ENCODE results near the gene EML4.
A peak's percentile ranks its signal among the peaks of the same experiment; 100 is the strongest.

Gene EML4

GRCh38 chr2:42196403-42197267 is 27.5 kb downstream of the EML4 start:
- peak; percentile 52 for TF ChIP-seq CTCF (IDR thresholded peaks at IDR 0.05; ENCODE audit: low read depth, low read length)
- Histone ChIP-seq H3K9me3 (ENCODE audit: severe bottlenecking) (no peaks in the 10 kb centered on the region), H3K36me3 (no peaks in the 10 kb centered on the region), H3K27ac (peak overlapping the region; percentile 100), H3K27me3 (ENCODE audit: insufficient read depth, low read depth, severe bottlenecking) (no peaks in the 10 kb centered on the region), H3K4me3 (ENCODE audit: low read depth, low read length) (peak overlapping the region; percentile 56)
- DNase-seq = peak; percentile 85

GRCh38 chr2:42197792-42198191 is 28.6 kb downstream of the EML4 start:
- DNase-seq = no peak
- H3K4me3 ChIP-seq (ENCODE audit: low read depth, low read length) = no peak overlapping the region
- H3K27ac ChIP-seq = peak overlapping the region; percentile 100; the same call in 1 of the 2 replicates
- no peaks in the 10 kb centered on the region for H3K27me3 ChIP-seq (ENCODE audit: insufficient read depth, low read depth, severe bottlenecking)
- no peaks in the 10 kb centered on the region for H3K9me3 ChIP-seq (ENCODE audit: severe bottlenecking)
- H3K36me3 ChIP-seq = no peaks in the 10 kb centered on the region
- TF ChIP-seq CTCF (IDR thresholded peaks at IDR 0.05; ENCODE audit: low read depth, low read length) = no peak

GRCh38 chr2:42198466-42198865 is 29.3 kb downstream of the EML4 start:
- Histone ChIP-seq H3K27ac (no peak overlapping the region), H3K9me3 (ENCODE audit: severe bottlenecking) (no peaks in the 10 kb centered on the region), H3K4me3 (ENCODE audit: low read depth, low read length) (no peak overlapping the region), H3K36me3 (no peaks in the 10 kb centered on the region), H3K27me3 (ENCODE audit: insufficient read depth, low read depth, severe bottlenecking) (no peaks in the 10 kb centered on the region)
- TF ChIP-seq CTCF (IDR thresholded peaks at IDR 0.05; ENCODE audit: low read depth, low read length) = no peak
- no peak for DNase-seq

GRCh38 chr2:42199002-42199401 is 29.8 kb downstream of the EML4 start:
- TF ChIP-seq CTCF (IDR thresholded peaks at IDR 0.05; ENCODE audit: low read depth, low read length) = no peak
- H3K36me3 ChIP-seq = no peaks in the 10 kb centered on the region
- no peaks in the 10 kb centered on the region for H3K9me3 ChIP-seq (ENCODE audit: severe bottlenecking)
- no peak overlapping the region for H3K4me3 ChIP-seq (ENCODE audit: low read depth, low read length)
- no peak for DNase-seq
- no peak overlapping the region for H3K27ac ChIP-seq
- H3K27me3 ChIP-seq (ENCODE audit: insufficient read depth, low read depth, severe bottlenecking) = no peaks in the 10 kb centered on the region

- no peak overlapping the region for H3K4me3 ChIP-seq (ENCODE audit: low read depth, low read length)
- no peaks in the 10 kb centered on the region for H3K36me3 ChIP-seq
- DNase-seq = no peak
- TF ChIP-seq CTCF (IDR thresholded peaks at IDR 0.05; ENCODE audit: low read depth, low read length) = no peak
- H3K27me3 ChIP-seq (ENCODE audit: insufficient read depth, low read depth, severe bottlenecking) = no peaks in the 10 kb centered on the region
- H3K9me3 ChIP-seq (ENCODE audit: severe bottlenecking) = no peaks in the 10 kb centered on the region
- no peak overlapping the region for H3K27ac ChIP-seq
These were observed 30.5 kb downstream of the EML4 start for GRCh38 chr2:42199626-42200025.
